HG03571 (cell line): ENCODE results near the gene BCO1.
A peak's percentile ranks its signal among the peaks of the same experiment; 100 is the strongest.

Source experiments
- ATAC-seq: cut with Tn5 transposase; IDR thresholded peaks from one replicate; pipeline ENCODE4 v1.9.1; 2021; ENCODE audit not compliant: unreplicated experiment

The BCO1 gene

GRCh38 chr16:81273223-81273950 is 34.9 kb downstream of the BCO1 start:
- no peak for ATAC-seq

- no peak for ATAC-seq
Observed at GRCh38 chr16:81275064-81275532, 36.6 kb downstream of the BCO1 start.

DNA sequence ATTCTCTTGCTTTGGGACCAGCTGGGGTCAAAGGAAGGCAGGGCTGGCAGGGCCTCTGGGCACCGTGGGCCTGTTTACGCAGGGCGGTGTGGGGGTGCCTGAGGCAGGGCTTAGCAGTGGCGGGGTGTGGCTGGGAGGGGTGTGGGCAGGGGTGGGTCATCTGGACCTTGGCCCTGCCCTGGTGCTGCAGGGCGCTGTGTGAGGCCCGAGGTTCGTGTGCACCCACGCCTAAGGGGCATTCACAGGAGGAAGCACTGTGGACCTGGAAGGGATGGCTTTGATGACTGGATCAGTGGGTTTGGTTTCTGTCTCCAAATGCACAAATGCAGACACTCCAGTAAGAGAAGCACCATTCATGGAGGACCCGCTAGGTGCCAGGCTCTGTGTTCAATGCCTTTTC is 37.3 kb downstream of the BCO1 start:
- ATAC-seq, result no peak

DNA sequence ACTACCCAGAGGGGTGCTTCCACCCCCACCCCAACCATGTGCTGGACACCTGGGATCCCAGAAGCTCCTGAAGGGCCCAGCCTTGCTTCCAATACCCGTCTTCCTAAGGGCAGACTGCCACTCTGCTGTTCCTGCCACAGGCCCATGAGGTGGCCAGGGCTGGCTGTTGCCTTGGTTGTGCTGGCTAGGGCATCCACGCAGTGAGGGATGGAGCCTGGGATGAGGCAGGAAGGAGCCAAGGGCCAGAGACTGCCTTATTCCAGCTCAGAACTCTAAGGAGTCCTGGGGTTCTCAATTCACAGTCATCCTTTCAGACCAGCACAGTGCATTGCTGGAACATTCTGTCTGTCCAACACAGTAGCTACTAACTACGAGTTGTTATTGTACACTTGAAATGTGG is 37.8 kb downstream of the BCO1 start:
- ATAC-seq, result no peak

DNA sequence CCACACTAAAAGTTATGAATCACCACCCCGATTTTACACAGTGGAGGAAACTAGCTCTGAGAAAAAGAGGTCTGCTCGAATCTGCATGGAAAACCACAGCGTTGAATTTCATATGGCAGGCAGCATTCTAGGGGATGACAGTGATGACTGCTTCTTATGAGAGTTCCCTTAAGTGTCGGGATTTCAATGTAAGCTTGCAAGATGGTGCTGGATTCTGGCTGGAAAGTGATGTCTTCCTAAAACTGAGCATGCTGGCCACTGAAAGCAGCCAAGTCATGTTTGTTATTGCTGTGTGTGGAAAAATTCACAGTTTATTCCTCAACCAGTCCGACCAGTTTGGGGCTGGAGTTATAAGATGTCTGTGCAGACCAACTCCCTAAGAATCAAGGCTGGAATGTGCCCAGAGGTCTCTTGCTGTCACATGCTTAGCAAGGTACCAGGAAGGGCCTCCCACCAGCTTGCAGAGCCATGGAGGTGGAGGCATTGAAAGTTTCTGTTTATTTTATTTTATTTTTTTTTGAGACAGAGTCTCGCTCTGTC is 39.1 kb downstream of the BCO1 start:
- ATAC-seq, result no peak

DNA sequence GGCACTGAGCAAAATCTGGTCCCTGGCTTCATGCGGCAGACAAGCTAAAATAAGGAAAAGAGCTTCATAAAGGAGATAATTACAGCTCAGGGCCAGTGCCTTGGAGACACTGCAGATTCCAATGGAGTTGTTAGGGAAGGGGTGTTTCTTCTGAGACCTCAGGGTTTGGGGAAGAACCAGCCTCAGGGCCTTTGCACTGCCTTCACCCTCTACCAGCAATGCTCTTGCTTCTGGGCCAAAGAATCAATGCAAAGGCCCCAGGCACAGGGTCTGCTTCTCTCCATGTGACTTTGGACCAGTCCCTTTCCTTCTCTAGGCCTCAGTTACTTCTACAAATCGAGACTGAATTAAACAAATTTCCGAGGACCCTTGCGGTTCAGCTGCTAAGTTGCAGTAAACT is 40.0 kb downstream of the BCO1 start:
- ATAC-seq, result no peak

DNA sequence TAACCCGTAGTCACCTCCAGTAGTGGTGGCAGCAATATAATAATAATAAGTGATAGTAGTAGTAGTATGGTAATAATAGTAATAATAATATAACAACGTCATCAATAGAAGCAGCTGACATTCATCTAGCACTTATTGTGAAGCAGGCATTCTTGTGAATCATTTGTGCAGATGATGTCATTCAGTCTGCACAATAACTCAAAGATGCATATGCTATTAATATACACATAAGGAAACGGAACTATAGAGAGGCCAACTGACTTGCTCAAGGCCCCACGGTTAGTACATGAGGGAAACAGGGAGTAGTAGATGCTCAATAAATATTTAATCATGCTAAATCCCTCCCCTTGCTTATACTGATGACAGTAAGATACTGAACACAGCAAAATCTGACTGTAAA is 40.9 kb downstream of the BCO1 start:
- no peak for ATAC-seq

- no peak for ATAC-seq
Observed at GRCh38 chr16:81280393-81280792, 41.9 kb downstream of the BCO1 start.

GRCh38 chr16:81283044-81283443 is 44.6 kb downstream of the BCO1 start:
- no peak for ATAC-seq

GRCh38 chr16:81284995-81285600 is 46.6 kb downstream of the BCO1 start:
- ATAC-seq, result no peak

GRCh38 chr16:81286190-81286589 is 47.7 kb downstream of the BCO1 start:
- ATAC-seq, result no peak

DNA sequence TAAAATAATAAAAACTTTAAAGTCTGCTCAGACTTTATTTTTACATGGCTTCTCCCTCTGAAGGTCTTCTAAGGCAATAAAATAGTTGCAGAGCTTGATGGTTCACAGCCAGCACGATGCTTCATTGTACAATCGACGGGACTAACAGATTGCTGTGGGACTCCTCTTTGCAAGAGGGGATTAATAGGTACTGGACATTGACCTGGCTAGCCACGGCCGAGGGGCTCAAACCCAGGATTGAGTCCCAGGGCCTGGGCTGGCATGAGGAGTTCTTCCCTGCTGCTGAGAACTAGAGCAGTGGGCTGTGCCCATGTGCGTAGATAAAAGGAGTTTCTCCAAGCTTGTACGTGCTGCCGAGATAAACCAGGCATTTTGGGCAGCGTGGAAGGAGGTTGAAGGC is 52.6 kb downstream of the BCO1 start:
- ATAC-seq, result no peak

GRCh38 chr16:81292936-81293335 is 54.4 kb downstream of the BCO1 start:
- ATAC-seq, result no peak

DNA sequence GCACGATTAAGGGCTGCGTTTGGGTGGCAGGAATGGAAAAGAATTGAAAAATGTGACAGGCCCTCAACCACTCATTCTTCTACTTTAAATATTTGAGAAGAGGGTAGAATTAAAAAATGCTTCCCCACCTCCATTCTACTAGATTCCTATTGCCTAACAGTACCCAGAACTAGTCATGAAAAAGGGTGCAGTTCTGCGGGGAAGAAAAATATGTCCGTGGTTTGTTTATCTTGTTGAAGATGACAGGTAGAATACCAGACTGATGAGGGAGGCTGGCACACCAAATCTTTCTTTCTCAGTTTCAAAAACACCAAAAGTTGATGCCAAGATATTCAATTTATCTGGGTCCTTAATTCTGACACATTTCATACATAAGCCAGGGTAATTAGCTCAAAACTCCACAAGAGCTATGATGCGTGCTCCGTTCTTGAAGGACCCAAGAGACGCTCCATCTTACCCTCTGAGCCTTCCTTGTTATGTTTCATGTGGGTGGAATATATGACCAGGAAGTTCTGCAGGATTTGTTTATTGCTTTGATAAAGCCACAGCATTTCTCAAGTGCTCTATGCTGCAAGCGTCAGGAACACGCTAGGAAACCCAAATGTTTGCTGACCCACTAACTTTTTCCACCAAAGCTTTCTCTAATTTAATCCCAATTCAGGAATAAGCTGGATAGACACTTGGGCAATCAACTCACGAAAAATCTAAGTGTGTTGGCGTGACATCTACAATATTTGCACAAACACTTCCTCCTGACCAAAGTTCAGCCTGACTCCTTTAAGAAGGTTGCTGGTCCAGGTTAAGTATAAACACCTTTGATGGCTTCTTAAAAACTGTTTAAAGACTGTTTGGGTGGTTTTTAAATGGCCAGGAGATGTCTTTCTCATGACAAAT is 55.7 kb downstream of the BCO1 start:
- no peak for ATAC-seq

GRCh38 chr16:81296631-81297030 is 58.1 kb downstream of the BCO1 start:
- no peak for ATAC-seq

GRCh38 chr16:81307770-81308169 is 69.3 kb downstream of the BCO1 start:
- no peak for ATAC-seq

DNA sequence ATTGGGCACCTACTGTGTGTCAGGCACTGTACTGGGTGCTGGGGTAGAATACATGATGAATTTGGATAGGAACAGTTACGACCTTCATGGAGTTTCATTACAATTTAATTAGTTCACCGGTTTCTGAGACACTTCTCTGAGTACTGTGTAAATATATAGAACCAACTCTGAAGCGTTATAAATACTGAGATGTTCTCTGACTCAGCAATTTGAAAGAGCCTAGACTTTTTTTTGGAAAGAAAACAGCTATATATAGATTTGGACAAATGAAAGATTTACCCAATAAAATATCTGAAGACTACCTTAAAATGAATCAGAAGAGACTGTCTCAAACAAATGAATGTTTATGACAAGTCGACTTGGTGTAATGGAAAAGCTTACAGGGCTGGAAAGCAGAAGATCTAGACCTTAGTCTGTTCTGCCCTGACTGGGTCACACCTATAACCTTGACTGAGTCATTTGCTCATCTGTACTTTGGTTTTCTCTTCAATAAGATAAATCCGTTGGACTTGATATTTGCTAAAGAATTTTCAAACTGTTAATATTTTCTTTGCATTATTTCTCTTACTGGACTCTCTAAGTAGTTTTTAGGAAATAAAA is 71.7 kb downstream of the BCO1 start:
- no peak for ATAC-seq

DNA sequence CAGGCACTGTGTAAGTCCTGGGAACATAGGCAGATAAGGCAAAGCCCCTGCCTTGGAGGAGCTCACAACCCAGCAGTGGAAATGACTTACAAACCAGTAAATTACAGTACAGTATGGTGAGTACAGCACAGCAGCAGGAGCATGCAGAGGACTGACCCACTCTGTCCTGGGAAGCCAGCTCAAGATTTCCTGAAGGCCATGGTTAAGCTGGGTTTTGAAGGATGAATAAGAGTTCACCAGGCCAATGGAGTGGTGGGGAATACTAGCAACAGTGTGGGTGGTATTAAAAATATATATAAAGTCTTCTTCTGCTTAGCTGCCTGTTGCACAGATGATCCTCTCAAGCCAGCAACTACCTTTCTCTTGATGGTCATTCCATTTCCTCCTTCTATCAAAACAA is 73.3 kb downstream of the BCO1 start:
- no peak for ATAC-seq

DNA sequence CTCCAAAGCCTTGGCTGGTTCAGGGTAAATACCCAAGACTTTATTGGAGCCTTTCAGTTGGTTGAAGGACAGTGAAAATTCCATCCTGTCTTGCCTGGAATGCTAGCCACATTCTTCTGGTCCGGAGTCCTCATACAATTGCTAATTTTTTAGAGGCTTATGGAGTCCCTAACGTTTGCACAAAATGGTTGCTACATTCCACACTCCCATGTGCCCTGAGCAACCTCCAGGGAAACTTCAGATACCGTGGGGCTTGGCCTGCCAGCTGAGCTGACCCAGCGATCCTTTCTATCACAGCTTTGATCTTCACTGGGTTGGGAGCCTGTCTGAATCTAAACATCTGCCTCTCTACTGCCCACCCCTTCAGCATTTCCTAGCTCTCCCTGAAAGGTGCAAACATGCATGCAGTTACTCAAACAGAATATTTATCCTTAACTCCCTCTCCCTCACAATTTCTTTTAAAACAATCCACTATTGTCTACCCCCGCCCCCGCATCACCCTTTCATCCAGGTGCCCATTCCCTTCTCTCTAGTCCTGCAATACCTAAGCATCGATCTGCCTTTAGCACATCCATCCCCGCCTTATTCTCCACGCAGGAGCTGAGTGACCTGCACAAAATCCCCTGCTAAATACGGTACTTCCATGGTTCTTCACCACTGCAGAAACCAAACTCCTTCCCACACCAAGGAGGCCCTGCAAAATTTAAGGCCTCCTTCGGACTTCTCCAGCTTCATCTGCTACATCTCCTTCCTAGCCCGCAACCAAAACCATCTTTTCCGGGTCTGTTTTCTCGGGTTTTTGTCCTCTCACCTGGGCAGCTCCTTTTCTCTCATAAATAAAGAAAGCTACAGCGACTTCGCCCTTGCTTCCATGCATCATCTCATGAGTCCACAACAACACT is 75.5 kb downstream of the BCO1 start:
- ATAC-seq, result no peak

- peak; percentile 95 for ATAC-seq
Observed at GRCh38 chr16:81314603-81315270, 76.2 kb downstream of the BCO1 start, which contains the start of gene GAN. GAN (plus strand) TSS chr16:81314962; CDS start chr16:81315114, 152 bp downstream.
